Fibroblast of gingiva (primary cell): ENCODE data around the gene ACOT11.

Source experiments
- DNase-seq: peaks from one replicate; pipeline ENCODE4 v3.0.0-alpha.2; 2011; ENCODE audit warnings: low read depth

ACOT11 gene

GRCh38 chr1:54645806-54646676, 98.0 kb downstream of the ACOT11 start:
- DNase-seq, result no peak

- DNase-seq, result no peak
Observed at GRCh38 chr1:54649130-54649898, 101.3 kb downstream of the ACOT11 start.

GRCh38 chr1:54649921-54650320, 101.9 kb downstream of the ACOT11 start:
- DNase-seq, result no peak

GRCh38 chr1:54650417-54650816, 102.4 kb downstream of the ACOT11 start:
- DNase-seq, result no peak

GRCh38 chr1:54651608-54652007, 103.6 kb downstream of the ACOT11 start:
- DNase-seq, result no peak

GRCh38 chr1:54652168-54652567, 104.1 kb downstream of the ACOT11 start:
- DNase-seq, result no peak

GRCh38 chr1:54653036-54653435, 105.0 kb downstream of the ACOT11 start:
- DNase-seq, result no peak

GRCh38 chr1:54658164-54658913, 110.3 kb downstream of the ACOT11 start:
- no peak for DNase-seq
